GM12872 (cell line): ENCODE results near the gene MBD5.

Experiments
- TF ChIP-seq, protein P1 (sequence below): IDR thresholded peaks from 3 replicates; pipeline ENCODE4 v1.5.1; 2011; ENCODE audit warnings: low read depth, mild to moderate bottlenecking, low read length, moderate library complexity; ENCODE audit not compliant: insufficient read depth

The MBD5 gene

DNA sequence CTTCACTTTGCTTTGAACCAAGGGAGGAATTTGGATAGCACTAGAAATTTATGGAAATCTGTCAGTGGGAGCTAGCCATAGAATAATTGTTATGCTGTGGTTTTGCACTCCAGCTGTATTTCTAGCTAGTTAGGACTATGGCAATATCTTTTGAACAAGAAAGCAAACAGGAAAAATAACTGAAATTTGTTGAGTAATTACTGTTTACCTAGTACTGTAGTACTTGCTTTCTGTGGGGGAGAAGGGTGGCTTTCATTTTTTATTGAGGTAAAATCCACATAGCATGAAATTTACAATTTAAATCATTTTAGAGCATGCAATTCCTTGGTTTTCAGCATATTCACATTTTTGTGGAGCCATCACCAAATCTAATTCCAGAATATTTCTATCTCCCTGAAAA, 28.4 kb downstream of the MBD5 start:
- TF ChIP-seq, protein P1, sequence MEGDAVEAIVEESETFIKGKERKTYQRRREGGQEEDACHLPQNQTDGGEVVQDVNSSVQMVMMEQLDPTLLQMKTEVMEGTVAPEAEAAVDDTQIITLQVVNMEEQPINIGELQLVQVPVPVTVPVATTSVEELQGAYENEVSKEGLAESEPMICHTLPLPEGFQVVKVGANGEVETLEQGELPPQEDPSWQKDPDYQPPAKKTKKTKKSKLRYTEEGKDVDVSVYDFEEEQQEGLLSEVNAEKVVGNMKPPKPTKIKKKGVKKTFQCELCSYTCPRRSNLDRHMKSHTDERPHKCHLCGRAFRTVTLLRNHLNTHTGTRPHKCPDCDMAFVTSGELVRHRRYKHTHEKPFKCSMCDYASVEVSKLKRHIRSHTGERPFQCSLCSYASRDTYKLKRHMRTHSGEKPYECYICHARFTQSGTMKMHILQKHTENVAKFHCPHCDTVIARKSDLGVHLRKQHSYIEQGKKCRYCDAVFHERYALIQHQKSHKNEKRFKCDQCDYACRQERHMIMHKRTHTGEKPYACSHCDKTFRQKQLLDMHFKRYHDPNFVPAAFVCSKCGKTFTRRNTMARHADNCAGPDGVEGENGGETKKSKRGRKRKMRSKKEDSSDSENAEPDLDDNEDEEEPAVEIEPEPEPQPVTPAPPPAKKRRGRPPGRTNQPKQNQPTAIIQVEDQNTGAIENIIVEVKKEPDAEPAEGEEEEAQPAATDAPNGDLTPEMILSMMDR = no peak

DNA sequence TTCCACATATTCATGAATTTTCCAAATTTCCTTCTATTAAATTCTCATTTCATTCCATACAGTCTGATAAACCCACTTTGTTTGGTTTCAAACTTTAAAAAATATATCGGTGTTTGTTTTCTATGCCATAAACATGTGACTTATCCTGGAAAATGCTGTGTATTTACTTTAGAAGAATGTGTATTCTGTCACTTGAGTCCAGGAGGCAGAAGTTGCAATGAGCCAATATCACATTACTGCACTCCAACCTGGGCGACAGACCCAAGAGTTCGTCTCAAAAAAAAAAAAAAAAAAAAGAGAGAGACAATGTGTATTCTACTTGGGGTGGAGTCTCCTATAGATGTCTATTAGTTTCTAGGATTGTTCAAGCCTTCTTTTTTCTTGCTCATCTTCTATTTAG, 31.8 kb downstream of the MBD5 start:
- TF ChIP-seq, protein P1 = no peak

GRCh38 chr2:148058641-148059040, 37.8 kb downstream of the MBD5 start:
- TF ChIP-seq, protein P1 = no peak

DNA sequence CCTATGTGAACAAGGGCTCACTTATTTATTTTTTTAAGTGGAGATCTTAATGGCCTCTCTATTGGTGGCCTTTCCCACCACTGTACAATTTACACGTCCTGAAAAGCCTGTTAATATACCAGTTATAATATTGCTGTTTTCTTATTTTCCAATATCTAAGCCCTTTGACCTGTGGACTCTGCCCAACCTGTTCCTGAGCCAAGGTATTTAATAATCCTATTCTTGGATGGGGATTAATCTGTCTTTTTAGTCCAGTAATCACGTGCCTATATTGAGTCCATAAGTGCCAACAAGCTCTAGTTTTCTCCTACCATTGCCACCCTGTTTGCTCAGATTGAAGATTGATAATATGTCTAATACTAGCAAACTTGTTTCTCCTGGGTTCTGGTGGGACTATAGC, 42.7 kb downstream of the MBD5 start:
- TF ChIP-seq, protein P1 = no peak

- TF ChIP-seq, protein P1 = no peak
Observed at GRCh38 chr2:148065936-148066335, 45.0 kb downstream of the MBD5 start.

GRCh38 chr2:148067801-148068200, 46.9 kb downstream of the MBD5 start:
- TF ChIP-seq, protein P1 = no peak

DNA sequence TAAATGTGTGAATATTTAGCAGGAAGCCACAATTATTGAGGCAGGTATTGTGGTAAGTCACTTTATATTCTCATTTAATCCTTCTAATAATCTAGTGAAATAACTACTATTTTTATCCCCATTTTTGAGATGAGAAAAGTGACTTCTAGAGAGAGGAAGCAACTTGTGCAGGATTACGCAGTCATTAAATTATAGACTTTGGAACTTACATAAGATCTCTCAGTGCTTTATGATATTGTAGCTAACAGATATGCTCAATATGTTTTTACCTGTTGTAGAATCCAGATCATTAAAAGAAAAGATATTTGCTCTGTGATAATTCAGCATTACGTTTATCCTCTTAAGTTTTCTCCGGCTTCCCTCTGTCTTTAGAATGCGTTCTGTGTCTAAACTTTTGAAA, 50.5 kb downstream of the MBD5 start:
- TF ChIP-seq, protein P1 = no peak

DNA sequence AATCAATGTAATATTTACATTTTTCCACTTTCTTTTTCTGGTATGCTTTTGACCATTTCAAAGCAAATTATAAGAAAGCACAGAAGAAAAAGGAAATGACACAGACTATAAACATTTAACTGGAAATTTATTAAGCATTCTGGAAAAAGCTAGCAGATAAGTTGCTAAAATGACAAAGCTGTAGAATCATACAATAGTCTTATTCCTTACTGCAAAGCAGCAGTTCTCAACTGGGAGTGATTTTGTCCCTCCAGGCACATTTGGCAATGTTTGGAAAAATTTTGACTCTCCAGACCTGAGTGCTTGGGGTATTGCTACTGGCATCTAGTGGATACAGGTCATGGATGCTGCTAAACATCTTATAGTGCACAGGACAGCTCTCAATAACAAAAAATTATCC, 75.1 kb downstream of the MBD5 start:
- TF ChIP-seq, protein P1 = no peak
